H1 (cell line): ENCODE data around the gene CELF1. TPM values are rescaled to one million over a fixed set of nuclear protein-coding genes. Genes with fewer than 3 reads are reported as not detected.

Experiments
- CTCF ChIA-PET: fragments of 300-600 bp; sonication (Branson Sonifier 250); formaldehyde crosslinking; loops from one replicate; lab custom pipeline; 2021; ENCODE audit not compliant: partially characterized antibody; lab: Charles Lee
- POLR2A ChIA-PET: fragments of 300-600 bp; sonication (Branson Sonifier 250); formaldehyde crosslinking; loops from one replicate; lab custom pipeline; 2021; ENCODE audit warnings: inconsistent platforms; ENCODE audit not compliant: partially characterized antibody; lab: Charles Lee
- DNase-seq, 2 experiments: peaks; one replicate each; pipeline versions ENCODE4 v3.0.0 to v3.0.0-alpha.2; 2010 to 2022; ENCODE audit warnings: low spot score in 2 of 2, low read depth in 1 of 2, mixed read lengths in 1 of 2
- FAIRE-seq: peaks from 2 replicates; lab custom pipeline; 2011; peaks lifted over from hg19 to GRCh38; lab: Jason Lieb, UNC
- H2AFZ ChIP-seq: 2 replicates; pipeline ENCODE4 v1.8.1; 2012; ENCODE audit warnings: low read length, inconsistent platforms
- H2AK5ac ChIP-seq: 2 replicates; pipeline ENCODE4 v1.6.1; 2013; ENCODE audit warnings: low read depth, low read length
- H2BK120ac ChIP-seq: replicated peaks from 2 replicates; pipeline ENCODE3; 2013; ENCODE audit warnings: low read depth, low read length, inconsistent platforms
- H2BK12ac ChIP-seq: 2 replicates; pipeline ENCODE4 v1.6.1; 2013; ENCODE audit warnings: low read depth, low read length
- H2BK15ac ChIP-seq: 2 replicates; pipeline ENCODE4 v1.6.1; 2013; ENCODE audit warnings: low read length
- H2BK20ac ChIP-seq: 2 replicates; pipeline ENCODE4 v1.6.1; 2013; ENCODE audit warnings: low read length
- H2BK5ac ChIP-seq: 2 replicates; pipeline ENCODE4 v1.6.1; 2013; ENCODE audit warnings: low read depth, low read length
- H3K14ac ChIP-seq: 2 replicates; pipeline ENCODE4 v1.6.1; 2013; ENCODE audit warnings: inconsistent platforms; ENCODE audit not compliant: insufficient read length
- H3K18ac ChIP-seq: 2 replicates; pipeline ENCODE4 v1.6.1; 2013; ENCODE audit warnings: low read length; ENCODE audit errors: extremely low read depth
- H3K23ac ChIP-seq: 2 replicates; pipeline ENCODE4 v1.6.1; 2013; ENCODE audit warnings: inconsistent platforms; ENCODE audit not compliant: insufficient read length
- H3K23me2 ChIP-seq: 2 replicates; pipeline ENCODE4 v1.6.1; 2013; ENCODE audit warnings: low read depth, low read length
- H3K27ac ChIP-seq: 2 replicates; pipeline ENCODE4 v1.6.1; 2011; ENCODE audit warnings: low read depth, low read length, inconsistent platforms
- H3K27me3 ChIP-seq, 4 experiments: replicated peaks in 1 of 4; 1 replicate in 1 of 4; 2 replicates in 3 of 4; pipeline versions ENCODE4 v1.6.1 to v1.8.1; 2011 to 2013; ENCODE audit warnings: low read length in 3 of 4, mild to moderate bottlenecking in 3 of 4, inconsistent platforms in 2 of 4, mixed read lengths in 2 of 4, moderate library complexity in 1 of 4; ENCODE audit not compliant: control insufficient read depth in 3 of 4, insufficient read depth in 3 of 4; ENCODE audit errors: extremely low read depth in 1 of 4
- H3K36me3 ChIP-seq, 4 experiments: 2 replicates each; pipeline versions ENCODE4 v1.6.1 to v1.8.1; 2011 to 2013; ENCODE audit warnings: mild to moderate bottlenecking in 4 of 4, low read length in 3 of 4, moderate library complexity in 2 of 4, control low read depth in 1 of 4, inconsistent platforms in 1 of 4; ENCODE audit not compliant: insufficient read depth in 4 of 4, control insufficient read depth in 2 of 4
- H3K4ac ChIP-seq: replicated peaks from 2 replicates; pipeline ENCODE3; 2013; ENCODE audit warnings: low read length, low read depth, mixed read lengths, inconsistent platforms; ENCODE audit not compliant: insufficient read length
- H3K4me1 ChIP-seq, 4 experiments: replicated peaks in 1 of 4; 1 replicate in 1 of 4; 2 replicates in 3 of 4; pipeline versions ENCODE4 v1.6.1 to v1.8.1; 2011 to 2013; ENCODE audit warnings: low read length in 3 of 4, inconsistent platforms in 2 of 4, mixed read lengths in 1 of 4; ENCODE audit not compliant: insufficient read depth in 4 of 4, control insufficient read depth in 3 of 4
- H3K4me2 ChIP-seq, 2 experiments: 2 replicates each; pipeline versions ENCODE4 v1.6.1 to v1.8.1; 2011 to 2013; ENCODE audit warnings: low read depth in 2 of 2, low read length in 2 of 2, control low read depth in 1 of 2, inconsistent platforms in 1 of 2, mild to moderate bottlenecking in 1 of 2; ENCODE audit not compliant: insufficient read depth in 1 of 2
- H3K4me3 ChIP-seq, 4 experiments: fragments of 200-600, 300-600 bp in 1 of 4; sonication (generic), shearing (Covaris generic), sonication (Bioruptor Twin) in 1 of 4; 2 replicates each; pipeline versions ENCODE4 v1.5.1 to v1.8.1; 2011 to 2016; ENCODE audit warnings: low read length in 4 of 4, low read depth in 3 of 4, control low read depth in 2 of 4, inconsistent platforms in 2 of 4, mild to moderate bottlenecking in 2 of 4, mixed read lengths in 1 of 4, moderate library complexity in 1 of 4; ENCODE audit not compliant: insufficient read depth in 2 of 4; ENCODE audit errors: extremely low read depth in 1 of 4
- H3K56ac ChIP-seq: replicated peaks from 2 replicates; pipeline ENCODE3; 2013; ENCODE audit warnings: low read depth, mild to moderate bottlenecking, mixed read lengths, low read length, inconsistent platforms; ENCODE audit not compliant: insufficient read length
- H3K79me1 ChIP-seq: 2 replicates; pipeline ENCODE4 v1.6.1; 2013; ENCODE audit warnings: low read depth, low read length, control low read depth
- H3K79me2 ChIP-seq, 2 experiments: 2 replicates each; pipeline versions ENCODE4 v1.6.1 to v1.8.1; 2012 to 2013; ENCODE audit warnings: low read length in 2 of 2, mild to moderate bottlenecking in 2 of 2, inconsistent platforms in 1 of 2; ENCODE audit not compliant: insufficient read depth in 2 of 2, control insufficient read depth in 1 of 2
- H3K9ac ChIP-seq, 4 experiments: replicated peaks in 1 of 4; 1 replicate in 1 of 4; 2 replicates in 3 of 4; pipeline versions ENCODE4 v1.6.1 to v1.8.1; 2011 to 2013; ENCODE audit warnings: low read depth in 3 of 4, low read length in 3 of 4, control low read depth in 2 of 4, mild to moderate bottlenecking in 2 of 4, moderate library complexity in 2 of 4, inconsistent platforms in 1 of 4; ENCODE audit errors: extremely low read depth in 1 of 4
- H3K9me3 ChIP-seq, 2 experiments: 2 replicates each; pipeline versions ENCODE4 v1.6.1 to v1.8.1; 2012 to 2013; ENCODE audit warnings: mild to moderate bottlenecking in 2 of 2, moderate library complexity in 2 of 2, control low read depth in 1 of 2, inconsistent platforms in 1 of 2, low read depth in 1 of 2, low read length in 1 of 2, mixed read lengths in 1 of 2; ENCODE audit not compliant: insufficient read depth in 2 of 2
- H4K20me1 ChIP-seq, 2 experiments: replicated peaks in 1 of 2; 2 replicates each; pipeline versions ENCODE3 to v1.8.1; 2011 to 2013; ENCODE audit warnings: inconsistent platforms in 2 of 2, low read length in 2 of 2, mild to moderate bottlenecking in 1 of 2; ENCODE audit not compliant: insufficient read depth in 2 of 2, control insufficient read depth in 1 of 2
- H4K5ac ChIP-seq: 2 replicates; pipeline ENCODE4 v1.6.1; 2013; ENCODE audit warnings: low read length, low read depth, mixed read lengths, inconsistent platforms; ENCODE audit not compliant: insufficient read length
- H4K8ac ChIP-seq: 2 replicates; pipeline ENCODE4 v1.8.0; 2013; ENCODE audit warnings: mild to moderate bottlenecking, moderate library complexity, low read length, inconsistent platforms; ENCODE audit not compliant: insufficient read depth; ENCODE audit errors: extremely low read depth
- H4K91ac ChIP-seq: replicated peaks from 2 replicates; pipeline ENCODE3; 2013; ENCODE audit warnings: low read length, mixed read lengths, inconsistent platforms; ENCODE audit not compliant: insufficient read length
- POLR2A ChIP-seq, 2 experiments: IDR thresholded peaks; 1 replicate in 1 of 2; 2 replicates in 1 of 2; pipeline ENCODE4 v1.6.1; 2011; ENCODE audit warnings: low read depth in 2 of 2, low read length in 2 of 2, mild to moderate bottlenecking in 2 of 2; ENCODE audit errors: control extremely low read depth in 1 of 2
- POLR2AphosphoS5 ChIP-seq: IDR thresholded peaks from 2 replicates; pipeline ENCODE4 v1.6.1; 2011; ENCODE audit warnings: low read depth, low read length
- WGBS, 2 experiments: shearing (Covaris generic) in 1 of 2; methylation state at CpG; one replicate each; pipeline versions ENCODE4 v1.1.6 to v1.1.7; 2013 to 2015; ENCODE audit warnings: low lambda C conversion rate in 2 of 2, mixed read lengths in 2 of 2, inconsistent platforms in 1 of 2, low coverage in 1 of 2, missing lambda C conversion rate in 1 of 2; ENCODE audit not compliant: insufficient replicate concordance in 2 of 2, insufficient coverage in 1 of 2, insufficient read length in 1 of 2; ENCODE audit errors: extremely low coverage in 1 of 2, missing lambda C conversion rate in 1 of 2; 5-methylcytosine and 5-hydroxymethylcytosine counted together
- polyA plus RNA-seq, 7 experiments: library from polyadenylated mRNA; depleted of rRNA in 3 of 7; stranded (reverse) in 5 of 7; unstranded in 2 of 7; fragments of >200 nt in 5 of 7; fragments of 200-250 nt in 2 of 7; gene quantifications; 1 replicate in 5 of 7; 2 replicates in 1 of 7; 4 replicates in 1 of 7; pipeline versions ENCODE4 v1.2.1 to v1.2.3, GENCODE V29; 2011 to 2013; ENCODE audit warnings: missing spikeins in 2 of 7, mixed read lengths in 2 of 7
- total RNA-seq: library from RNA; stranded (reverse); fragmentation: NEBNext Ultra II Directional; extraction: Animal tissue kit (Norgen Biotek cat#: 25700); gene quantifications from 2 replicates; pipeline ENCODE4 v1.2.1, GENCODE V29; 2021

The CELF1 gene
- total and polyA plus RNA-seq, 2 of the 8 experiments (the other 6 are each of a cell fraction or from before 2014, with no cell fraction given): 131 to 197 TPM

- H4K8ac ChIP-seq: peak overlapping the region; percentile 58; the same call in 1 of the 2 replicates
- H3K4me1 ChIP-seq: peaks cover 0 to 5% (median 2%) of the 10 kb centered on the region in 4 experiments; a peak in 2 of 7 replicates
- no peak overlapping the region for H2BK5ac ChIP-seq
- DNase-seq: no peak
- H3K36me3 ChIP-seq: peaks cover 11 to 46% (median 24%) of the 10 kb centered on the region in 4 experiments
- no peak overlapping the region for H3K23ac ChIP-seq
- no peak overlapping the region for H2AK5ac ChIP-seq
- H3K9ac ChIP-seq: peak overlapping the region in 1 of 4 experiments; percentile 25; a peak in 1 of 7 replicates
- H3K4me3 ChIP-seq: no peak overlapping the region
- H3K23me2 ChIP-seq: no peaks in the 10 kb centered on the region
- no peak overlapping the region for H4K5ac ChIP-seq
- WGBS, 2 experiments: 92% methylated on average over 11 of the region's 11 CpGs; no CpG with 5 or more reads in 1 of the 2 experiments
- H3K14ac ChIP-seq: no peak overlapping the region
- no peak overlapping the region for H3K4me2 ChIP-seq
- no peak overlapping the region for H2BK20ac ChIP-seq
- no peak overlapping the region for H3K27ac ChIP-seq
- no peak for FAIRE-seq
- H3K9me3 ChIP-seq: no peaks in the 10 kb centered on the region
- H2BK120ac ChIP-seq: no peak overlapping the region
- no peak overlapping the region for H2BK12ac ChIP-seq
- H3K27me3 ChIP-seq: no peaks in the 10 kb centered on the region
- no peak overlapping the region for H2AFZ ChIP-seq
- POLR2A ChIA-PET: interaction anchor here (1.2 to 4.2 kb wide), 8 partner anchors 8 to 156 kb away, joined by 3 to 25 read pairs (median 6); partner anchors contain the start of genes C1QTNF4, CELF1, FAM180B and PTPMT1
- H2BK15ac ChIP-seq: no peak overlapping the region
- H3K56ac ChIP-seq: no peak overlapping the region
- H3K79me1 ChIP-seq: peaks cover 6% of the 10 kb centered on the region; the same call in 1 of the 2 replicates
- no peak overlapping the region for H3K18ac ChIP-seq
- H3K4ac ChIP-seq: no peak overlapping the region
- peaks cover 0 to 14% of the 10 kb centered on the region in 2 experiments; a peak in 2 of 4 replicates for H3K79me2 ChIP-seq
- CTCF ChIA-PET: interaction anchor here (0.9 kb wide), 1 partner anchor 25 kb away, joined by 3 read pairs; no protein-coding TSS in a partner anchor
- peaks cover 0 to 8% of the 10 kb centered on the region in 2 experiments for H4K20me1 ChIP-seq
- TF ChIP-seq POLR2AphosphoS5: peak; percentile 39; the same call in 1 of the 2 replicates
- TF ChIP-seq POLR2A (IDR thresholded peaks at IDR 0.05; ENCODE audit: control extremely low read depth in 1 of 2, low read depth in 2 of 2, low read length in 2 of 2): no peak
- no peak overlapping the region for H4K91ac ChIP-seq
These were observed 20.4 kb upstream of the CELF1 start for GRCh38 chr11:47573321-47573720.
